ENCODE measurements around the gene MAP3K4.

The MAP3K4 gene

GRCh38 chr6:161162722-161163121, 171.2 kb downstream of the MAP3K4 start:
- Histone ChIP-seq H3K4me3 (ENCODE audit: low read depth in 1 of 5, low read length in 5 of 5) (no peak overlapping the region), H3K9me3 (ENCODE audit: control insufficient read depth in 5 of 5, low read length in 5 of 5) (no peaks in the 10 kb centered on the region), H3K27ac (ENCODE audit: low read depth, low read length) (no peak overlapping the region), H3K4me1 (ENCODE audit: control insufficient read depth in 5 of 5, insufficient read depth in 5 of 5, low read length in 5 of 5) (peaks cover 0 to 20% (median 5%) of the 10 kb centered on the region in 5 donors), H3K9ac (ENCODE audit: low read length in 5 of 5) (no peak overlapping the region), H3K27me3 (ENCODE audit: control insufficient read depth in 5 of 5, insufficient read depth in 4 of 5, low read length in 5 of 5) (no peaks in the 10 kb centered on the region), H3K36me3 (ENCODE audit: control insufficient read depth in 5 of 5, insufficient read depth in 5 of 5, low read length in 5 of 5) (peaks cover 0 to 54% (median 25%) of the 10 kb centered on the region in 5 donors)

GRCh38 chr6:161163466-161164181, 172.1 kb downstream of the MAP3K4 start:
- Histone ChIP-seq H3K27me3 (ENCODE audit: control insufficient read depth in 5 of 5, insufficient read depth in 4 of 5, low read length in 5 of 5) (no peaks in the 10 kb centered on the region), H3K9ac (ENCODE audit: low read length in 5 of 5) (no peak overlapping the region), H3K4me3 (ENCODE audit: low read depth in 1 of 5, low read length in 5 of 5) (no peak overlapping the region), H3K4me1 (ENCODE audit: control insufficient read depth in 5 of 5, insufficient read depth in 5 of 5, low read length in 5 of 5) (peaks cover under 1 to 21% (median 10%) of the 10 kb centered on the region in 5 donors), H3K9me3 (ENCODE audit: control insufficient read depth in 5 of 5, low read length in 5 of 5) (no peaks in the 10 kb centered on the region), H3K27ac (ENCODE audit: low read depth, low read length) (no peak overlapping the region), H3K36me3 (ENCODE audit: control insufficient read depth in 5 of 5, insufficient read depth in 5 of 5, low read length in 5 of 5) (peaks cover 0 to 51% (median 25%) of the 10 kb centered on the region in 5 donors)

DNA sequence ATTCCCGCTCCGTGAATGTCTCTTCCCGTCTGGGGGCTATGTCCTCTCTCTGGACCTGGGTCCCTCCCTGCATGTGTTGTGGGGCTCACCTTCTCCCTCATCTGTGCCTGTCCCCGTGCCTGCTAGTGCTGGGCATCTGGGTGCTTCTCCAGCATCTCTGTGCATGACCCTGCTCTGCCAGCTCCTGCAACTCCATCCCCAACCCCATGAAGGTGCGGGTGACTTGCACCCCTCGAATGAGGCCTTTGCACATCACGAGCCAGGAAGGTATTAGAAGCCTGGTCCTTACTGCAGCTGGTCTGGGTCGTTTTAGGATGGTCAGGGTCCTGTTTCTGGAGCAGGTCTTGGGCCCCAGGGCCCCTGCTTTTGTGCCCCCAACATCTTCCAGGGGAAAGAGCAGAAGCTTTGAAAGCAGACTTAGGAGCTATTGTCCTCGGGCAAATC, 172.6 kb downstream of the MAP3K4 start:
- Histone ChIP-seq H3K4me3 (ENCODE audit: low read depth in 1 of 5, low read length in 5 of 5) (no peak overlapping the region), H3K9me3 (ENCODE audit: control insufficient read depth in 5 of 5, low read length in 5 of 5) (no peaks in the 10 kb centered on the region), H3K27me3 (ENCODE audit: control insufficient read depth in 5 of 5, insufficient read depth in 4 of 5, low read length in 5 of 5) (no peaks in the 10 kb centered on the region), H3K27ac (ENCODE audit: low read depth, low read length) (no peak overlapping the region), H3K9ac (ENCODE audit: low read length in 5 of 5) (no peak overlapping the region), H3K36me3 (ENCODE audit: control insufficient read depth in 5 of 5, insufficient read depth in 5 of 5, low read length in 5 of 5) (peaks cover 0 to 48% (median 23%) of the 10 kb centered on the region in 5 donors), H3K4me1 (ENCODE audit: control insufficient read depth in 5 of 5, insufficient read depth in 5 of 5, low read length in 5 of 5) (peaks cover 2 to 23% (median 13%) of the 10 kb centered on the region in 5 donors)

GRCh38 chr6:161166176-161166575, 174.6 kb downstream of the MAP3K4 start:
- H3K9ac ChIP-seq (ENCODE audit: low read length in 5 of 5): no peak overlapping the region
- peaks cover 0 to 43% (median 19%) of the 10 kb centered on the region in 5 donors for H3K36me3 ChIP-seq (ENCODE audit: control insufficient read depth in 5 of 5, insufficient read depth in 5 of 5, low read length in 5 of 5)
- H3K4me3 ChIP-seq (ENCODE audit: low read depth in 1 of 5, low read length in 5 of 5): no peak overlapping the region
- no peak overlapping the region for H3K27ac ChIP-seq (ENCODE audit: low read depth, low read length)
- peaks cover 2 to 26% (median 20%) of the 10 kb centered on the region in 5 donors for H3K4me1 ChIP-seq (ENCODE audit: control insufficient read depth in 5 of 5, insufficient read depth in 5 of 5, low read length in 5 of 5)
- H3K9me3 ChIP-seq (ENCODE audit: control insufficient read depth in 5 of 5, low read length in 5 of 5): peaks cover 0 to 2% (median 0%) of the 10 kb centered on the region in 5 donors
- H3K27me3 ChIP-seq (ENCODE audit: control insufficient read depth in 5 of 5, insufficient read depth in 4 of 5, low read length in 5 of 5): no peaks in the 10 kb centered on the region

- Histone ChIP-seq H3K4me1 (ENCODE audit: control insufficient read depth in 5 of 5, insufficient read depth in 5 of 5, low read length in 5 of 5) (peaks cover 2 to 24% (median 20%) of the 10 kb centered on the region in 5 donors), H3K27me3 (ENCODE audit: control insufficient read depth in 5 of 5, insufficient read depth in 4 of 5, low read length in 5 of 5) (no peaks in the 10 kb centered on the region), H3K27ac (ENCODE audit: low read depth, low read length) (no peak overlapping the region), H3K9me3 (ENCODE audit: control insufficient read depth in 5 of 5, low read length in 5 of 5) (peaks cover 0 to 4% (median 0%) of the 10 kb centered on the region in 5 donors), H3K9ac (ENCODE audit: low read length in 5 of 5) (no peak overlapping the region), H3K36me3 (ENCODE audit: control insufficient read depth in 5 of 5, insufficient read depth in 5 of 5, low read length in 5 of 5) (peaks cover 0 to 39% (median 19%) of the 10 kb centered on the region in 5 donors), H3K4me3 (ENCODE audit: low read depth in 1 of 5, low read length in 5 of 5) (no peak overlapping the region)
These were observed 175.1 kb downstream of the MAP3K4 start for GRCh38 chr6:161166677-161167076.
